ENCODE results near the gene DMRTC2.

DNA sequence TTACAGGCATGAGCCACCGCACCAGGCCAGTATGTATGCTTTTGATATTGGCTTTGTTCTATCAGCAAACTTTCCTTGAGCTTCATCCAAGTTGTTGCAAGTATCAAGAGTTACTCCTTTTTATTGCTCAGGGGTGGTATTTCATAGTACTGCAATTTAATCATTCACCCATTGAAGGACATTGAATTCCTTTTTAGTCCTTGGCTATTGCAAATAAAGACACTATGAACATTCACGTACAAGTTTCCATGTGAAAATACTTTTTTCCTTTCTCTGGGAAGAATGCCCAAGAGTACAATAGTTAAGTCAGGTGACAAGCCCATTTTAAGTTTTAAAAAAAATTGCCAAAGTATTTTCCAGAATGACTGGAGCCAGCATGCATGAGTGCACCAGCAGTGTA lies 28.1 kb upstream of the DMRTC2 start:
- TF ChIP-seq, protein P1, sequence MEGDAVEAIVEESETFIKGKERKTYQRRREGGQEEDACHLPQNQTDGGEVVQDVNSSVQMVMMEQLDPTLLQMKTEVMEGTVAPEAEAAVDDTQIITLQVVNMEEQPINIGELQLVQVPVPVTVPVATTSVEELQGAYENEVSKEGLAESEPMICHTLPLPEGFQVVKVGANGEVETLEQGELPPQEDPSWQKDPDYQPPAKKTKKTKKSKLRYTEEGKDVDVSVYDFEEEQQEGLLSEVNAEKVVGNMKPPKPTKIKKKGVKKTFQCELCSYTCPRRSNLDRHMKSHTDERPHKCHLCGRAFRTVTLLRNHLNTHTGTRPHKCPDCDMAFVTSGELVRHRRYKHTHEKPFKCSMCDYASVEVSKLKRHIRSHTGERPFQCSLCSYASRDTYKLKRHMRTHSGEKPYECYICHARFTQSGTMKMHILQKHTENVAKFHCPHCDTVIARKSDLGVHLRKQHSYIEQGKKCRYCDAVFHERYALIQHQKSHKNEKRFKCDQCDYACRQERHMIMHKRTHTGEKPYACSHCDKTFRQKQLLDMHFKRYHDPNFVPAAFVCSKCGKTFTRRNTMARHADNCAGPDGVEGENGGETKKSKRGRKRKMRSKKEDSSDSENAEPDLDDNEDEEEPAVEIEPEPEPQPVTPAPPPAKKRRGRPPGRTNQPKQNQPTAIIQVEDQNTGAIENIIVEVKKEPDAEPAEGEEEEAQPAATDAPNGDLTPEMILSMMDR (IDR thresholded peaks at IDR 0.05): no peak
- TF ChIP-seq POLR2A (IDR thresholded peaks at IDR 0.05) (no peak), POLR2AphosphoS5 (IDR thresholded peaks at IDR 0.05) (no peak)
